Ovary (tissue), 3 donors: ENCODE data around the gene MPPED2.

Experiments used
- CTCF ChIP-seq, 3 donors: fragments of 450-650 bp in 2 of 3; fragments of 200-600 bp in 1 of 3; IDR thresholded peaks; one replicate each; pipeline versions ENCODE4 v1.5.1 to v1.8.0; 2016 to 2022; ENCODE audit warnings: antibody characterized with exemption in 3 of 3, mild to moderate bottlenecking in 1 of 3
- EP300 ChIP-seq: sonication (generic); formaldehyde crosslinking; IDR thresholded peaks from one replicate; pipeline ENCODE4 v1.6.1; 2017; ENCODE audit warnings: antibody characterized with exemption
- POLR2A ChIP-seq: fragments of 450-650 bp; IDR thresholded peaks from one replicate; pipeline ENCODE4 v1.6.1; 2017; ENCODE audit warnings: antibody characterized with exemption, mild to moderate bottlenecking, moderate library complexity
- donor health status: DM: no; HTN: no; CAD: no.

- no peak for TF ChIP-seq POLR2A
- TF ChIP-seq EP300 = no peak
- no peak for TF ChIP-seq CTCF (IDR thresholded peaks at IDR 0.05)
Measured at GRCh38 chr11:30459821-30460220, 126.3 kb downstream of the MPPED2 start.
